ENCODE results near the gene RPL27.

DNA sequence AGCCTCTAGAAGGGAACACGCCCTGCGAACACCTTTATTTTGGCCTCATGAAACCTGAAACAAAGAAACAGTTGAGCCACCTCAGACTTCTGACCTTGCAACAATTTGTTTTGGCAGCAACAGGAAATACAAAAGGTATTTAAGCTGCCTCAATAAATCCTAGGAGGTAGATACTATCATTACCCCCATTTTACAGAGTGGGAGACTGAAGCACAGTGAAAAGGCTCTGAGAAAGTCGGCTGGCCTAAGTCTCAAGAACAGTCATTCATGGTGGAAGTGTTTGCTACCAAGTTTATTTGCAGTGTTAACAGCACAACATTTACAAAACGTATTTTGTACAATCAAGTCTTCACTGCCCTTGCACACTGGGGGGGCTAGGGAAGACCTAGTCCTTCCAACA lies 45.8 kb downstream of the RPL27 start:
- TF ChIP-seq EZH2 (IDR thresholded peaks at IDR 0.05; ENCODE audit: borderline replicate concordance, low read depth, low read length, severe bottlenecking) = no peak
- TF ChIP-seq, protein P1, sequence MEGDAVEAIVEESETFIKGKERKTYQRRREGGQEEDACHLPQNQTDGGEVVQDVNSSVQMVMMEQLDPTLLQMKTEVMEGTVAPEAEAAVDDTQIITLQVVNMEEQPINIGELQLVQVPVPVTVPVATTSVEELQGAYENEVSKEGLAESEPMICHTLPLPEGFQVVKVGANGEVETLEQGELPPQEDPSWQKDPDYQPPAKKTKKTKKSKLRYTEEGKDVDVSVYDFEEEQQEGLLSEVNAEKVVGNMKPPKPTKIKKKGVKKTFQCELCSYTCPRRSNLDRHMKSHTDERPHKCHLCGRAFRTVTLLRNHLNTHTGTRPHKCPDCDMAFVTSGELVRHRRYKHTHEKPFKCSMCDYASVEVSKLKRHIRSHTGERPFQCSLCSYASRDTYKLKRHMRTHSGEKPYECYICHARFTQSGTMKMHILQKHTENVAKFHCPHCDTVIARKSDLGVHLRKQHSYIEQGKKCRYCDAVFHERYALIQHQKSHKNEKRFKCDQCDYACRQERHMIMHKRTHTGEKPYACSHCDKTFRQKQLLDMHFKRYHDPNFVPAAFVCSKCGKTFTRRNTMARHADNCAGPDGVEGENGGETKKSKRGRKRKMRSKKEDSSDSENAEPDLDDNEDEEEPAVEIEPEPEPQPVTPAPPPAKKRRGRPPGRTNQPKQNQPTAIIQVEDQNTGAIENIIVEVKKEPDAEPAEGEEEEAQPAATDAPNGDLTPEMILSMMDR (IDR thresholded peaks at IDR 0.05; ENCODE audit: borderline replicate concordance, extremely low read depth, low read length, poor library complexity, severe bottlenecking) = no peak
